Hepatocyte (in vitro differentiated cells): ENCODE results near the gene LCP1.

Source experiments
- EZH2 ChIP-seq: fragments of 200-600 bp; sonication (generic); IDR thresholded peaks from 2 replicates; pipeline ENCODE4 v1.6.1; 2016; ENCODE audit warnings: antibody characterized with exemption, mild to moderate bottlenecking, borderline replicate concordance
- EZH2phosphoT487 ChIP-seq: fragments of 200-600 bp; sonication (generic); IDR thresholded peaks from one replicate; pipeline ENCODE4 v1.6.1; 2018; ENCODE audit warnings: antibody characterized with exemption, mild to moderate bottlenecking, low read depth, moderate library complexity; ENCODE audit not compliant: unreplicated experiment, severe bottlenecking
- TF ChIP-seq, protein P1 (sequence below): fragments of 200-600 bp; sonication (generic); IDR thresholded peaks from 2 replicates; pipeline ENCODE4 v1.5.1; 2016; ENCODE audit warnings: antibody characterized with exemption, mild to moderate bottlenecking; ENCODE audit not compliant: poor library complexity

DNA sequence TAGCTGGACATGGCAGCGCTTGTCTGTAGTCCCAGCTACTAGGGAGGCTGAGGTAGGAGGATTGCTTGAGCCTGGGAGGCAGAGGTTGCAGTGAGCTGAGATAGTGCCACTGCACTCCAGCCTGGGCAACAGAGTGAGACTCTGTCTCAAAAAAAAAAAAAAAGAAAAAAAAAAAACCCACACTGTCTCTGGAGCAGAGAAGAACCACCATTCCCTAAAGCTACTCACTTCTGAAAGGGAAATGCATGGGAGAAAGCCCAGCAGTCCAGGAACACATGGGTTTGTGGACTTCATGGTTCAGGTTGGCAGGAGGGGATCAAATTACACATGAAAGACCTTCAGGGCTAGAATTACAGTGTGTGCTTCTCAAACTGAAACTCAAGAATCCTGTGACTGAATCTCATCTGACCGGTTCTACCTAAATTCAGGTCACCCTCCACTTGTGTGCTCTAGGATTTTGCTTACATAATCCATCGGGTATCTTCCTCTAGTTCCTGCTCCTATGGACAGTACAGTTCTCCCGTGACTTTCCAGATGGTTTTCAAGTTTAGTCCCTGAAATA, 46.9 kb downstream of the LCP1 start:
- TF ChIP-seq EZH2phosphoT487 (no peak), EZH2 (no peak)
- TF ChIP-seq, protein P1, sequence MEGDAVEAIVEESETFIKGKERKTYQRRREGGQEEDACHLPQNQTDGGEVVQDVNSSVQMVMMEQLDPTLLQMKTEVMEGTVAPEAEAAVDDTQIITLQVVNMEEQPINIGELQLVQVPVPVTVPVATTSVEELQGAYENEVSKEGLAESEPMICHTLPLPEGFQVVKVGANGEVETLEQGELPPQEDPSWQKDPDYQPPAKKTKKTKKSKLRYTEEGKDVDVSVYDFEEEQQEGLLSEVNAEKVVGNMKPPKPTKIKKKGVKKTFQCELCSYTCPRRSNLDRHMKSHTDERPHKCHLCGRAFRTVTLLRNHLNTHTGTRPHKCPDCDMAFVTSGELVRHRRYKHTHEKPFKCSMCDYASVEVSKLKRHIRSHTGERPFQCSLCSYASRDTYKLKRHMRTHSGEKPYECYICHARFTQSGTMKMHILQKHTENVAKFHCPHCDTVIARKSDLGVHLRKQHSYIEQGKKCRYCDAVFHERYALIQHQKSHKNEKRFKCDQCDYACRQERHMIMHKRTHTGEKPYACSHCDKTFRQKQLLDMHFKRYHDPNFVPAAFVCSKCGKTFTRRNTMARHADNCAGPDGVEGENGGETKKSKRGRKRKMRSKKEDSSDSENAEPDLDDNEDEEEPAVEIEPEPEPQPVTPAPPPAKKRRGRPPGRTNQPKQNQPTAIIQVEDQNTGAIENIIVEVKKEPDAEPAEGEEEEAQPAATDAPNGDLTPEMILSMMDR, result no peak
